Glomerular visceral epithelial cell (primary cell): ENCODE data around the gene ANKRD61.
A peak's percentile ranks its signal among the peaks of the same experiment; 100 is the strongest.
"Not testable (repeated sequence)": the region's sequence is repeated elsewhere in the genome, so short reads cannot be mapped to it uniquely, and the experiment has no call there.

Source experiments
- DNase-seq: peaks from one replicate; pipeline ENCODE4 v3.0.0-alpha.2; 2016; ENCODE audit errors: extremely low spot score

ANKRD61 gene

DNA sequence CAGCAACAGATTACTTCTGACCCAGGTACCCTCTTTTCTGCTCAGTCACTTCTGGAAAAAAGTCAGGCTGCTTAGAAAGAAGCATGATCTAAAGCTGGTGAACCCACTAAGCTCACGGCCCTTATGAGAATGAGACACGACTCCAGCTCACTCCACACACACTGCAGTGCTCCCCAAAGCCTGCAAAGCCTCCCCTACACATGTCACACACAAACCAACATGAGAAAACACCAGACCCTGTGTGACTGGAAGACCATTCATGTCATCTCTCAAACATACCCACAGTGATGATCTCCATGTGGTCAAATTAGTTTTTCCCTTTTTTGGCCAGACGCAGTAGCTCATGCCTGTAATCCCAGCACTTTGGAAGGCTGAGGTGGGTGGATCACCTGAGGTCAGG is 391 bp downstream of the ANKRD61 start:
- DNase-seq: no peak

DNA sequence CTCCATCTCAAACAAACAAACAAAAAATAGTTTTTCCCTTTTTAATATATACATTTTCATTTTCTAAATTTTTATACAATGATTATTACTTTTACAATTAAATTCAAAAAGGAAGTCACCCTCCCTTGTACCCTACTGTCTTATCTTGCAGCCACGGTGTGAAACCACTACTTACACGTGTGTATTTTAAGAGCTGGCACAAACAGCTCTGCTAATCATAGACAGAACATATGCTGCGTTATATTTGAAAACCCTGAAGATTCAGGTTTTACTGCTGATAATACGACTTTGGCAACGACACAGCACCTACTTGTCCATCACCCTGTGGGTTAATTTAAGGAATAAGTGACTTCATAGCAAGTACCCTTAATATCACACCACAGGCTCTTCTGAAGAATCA is 991 bp downstream of the ANKRD61 start:
- no peak for DNase-seq

DNA sequence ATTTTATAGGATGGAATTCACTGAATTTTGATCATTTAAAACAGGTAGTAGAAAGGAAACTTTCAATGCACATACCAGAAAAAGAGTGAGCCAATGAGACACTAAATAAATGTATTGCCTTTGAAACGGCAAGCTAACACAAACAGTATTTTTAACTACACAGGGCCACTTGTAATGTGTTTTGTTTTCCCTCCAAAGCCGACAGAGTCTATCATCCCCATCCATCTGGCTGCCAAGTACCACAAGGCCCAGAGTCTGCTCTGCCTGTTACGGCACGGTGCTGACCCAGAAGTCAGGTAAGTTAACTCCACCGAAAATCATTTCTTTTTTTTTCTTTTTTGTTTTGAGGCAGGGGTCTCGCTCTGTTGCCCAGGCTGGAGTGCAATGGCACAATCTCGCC is 1.5 kb downstream of the ANKRD61 start:
- DNase-seq: no peak

DNA sequence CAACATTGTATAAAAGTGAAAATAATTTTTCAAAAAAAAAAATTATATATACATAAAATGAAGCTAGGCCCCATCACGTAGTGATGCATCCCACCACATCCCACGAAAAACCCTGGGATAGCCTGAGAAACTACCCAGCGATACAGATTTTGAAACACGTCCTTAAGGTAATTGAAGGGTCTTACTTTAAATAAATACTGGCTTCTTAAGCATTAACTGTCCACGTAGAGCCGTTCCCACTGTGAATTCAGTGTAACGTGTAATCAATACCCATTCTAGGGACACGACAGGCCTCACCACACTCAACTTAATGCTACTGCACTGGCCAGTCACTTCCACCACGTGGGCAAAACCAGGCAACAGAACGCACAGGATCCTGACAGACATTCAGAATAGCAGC is 4.0 kb downstream of the ANKRD61 start:
- DNase-seq: no peak

DNA sequence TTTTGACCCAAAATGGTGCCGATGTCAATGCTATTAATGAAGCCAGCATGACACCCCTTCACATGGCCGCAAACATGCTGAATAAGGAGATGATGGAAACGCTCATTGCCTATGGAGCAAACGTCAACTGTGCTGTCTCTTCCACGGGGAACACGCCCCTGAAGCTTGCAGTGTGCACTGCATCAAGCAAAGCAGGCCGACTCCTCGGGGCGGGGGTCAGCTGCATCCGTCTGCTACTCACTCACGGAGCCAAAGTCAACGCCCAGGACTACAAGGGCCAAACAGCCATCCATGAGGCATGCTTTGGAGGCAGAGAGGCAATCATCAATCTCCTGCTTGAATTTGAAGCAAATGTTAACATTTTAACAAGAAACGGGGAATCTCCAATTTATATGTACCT is 4.5 kb downstream of the ANKRD61 start:
- DNase-seq: no peak

DNA sequence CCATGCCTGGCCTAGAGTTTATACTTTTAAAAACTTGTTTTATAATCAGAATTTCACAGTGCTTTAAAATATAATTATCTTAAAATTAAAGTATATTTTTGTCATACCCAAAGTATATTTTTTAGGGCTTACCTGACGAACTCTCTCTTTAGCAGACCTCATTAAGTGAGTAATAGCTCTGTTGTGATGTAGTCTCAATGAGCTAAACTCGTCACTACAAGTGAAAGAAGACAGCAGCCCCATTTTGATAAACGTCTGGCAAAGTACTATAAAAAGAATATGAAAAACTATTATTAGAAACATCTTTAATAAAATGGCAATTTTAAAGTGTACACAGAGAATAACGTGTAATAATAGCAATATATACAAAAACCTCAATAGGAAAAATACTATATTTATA is 18.6 kb downstream of the ANKRD61 start:
- DNase-seq: no peak

DNA sequence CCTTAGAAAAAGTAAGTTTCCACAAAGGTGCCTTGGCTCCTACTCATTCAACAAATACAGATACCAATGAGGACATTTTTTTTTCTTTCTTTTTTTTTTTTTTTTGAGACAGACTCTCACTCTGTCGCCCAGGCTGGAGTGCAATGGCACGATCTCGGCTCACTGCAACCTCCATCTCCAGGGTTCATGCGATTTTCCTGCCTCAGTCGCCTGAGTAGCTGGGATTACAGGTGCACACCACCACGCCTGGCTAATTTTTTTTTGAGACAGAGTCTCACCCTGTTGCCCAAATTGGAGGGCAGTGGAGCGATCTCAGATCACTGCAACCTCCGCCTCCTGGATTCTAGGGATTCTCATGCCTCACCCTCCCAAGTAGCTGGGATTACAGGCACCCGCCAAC is 20.0 kb downstream of the ANKRD61 start:
- DNase-seq: not testable (repeated sequence)

DNA sequence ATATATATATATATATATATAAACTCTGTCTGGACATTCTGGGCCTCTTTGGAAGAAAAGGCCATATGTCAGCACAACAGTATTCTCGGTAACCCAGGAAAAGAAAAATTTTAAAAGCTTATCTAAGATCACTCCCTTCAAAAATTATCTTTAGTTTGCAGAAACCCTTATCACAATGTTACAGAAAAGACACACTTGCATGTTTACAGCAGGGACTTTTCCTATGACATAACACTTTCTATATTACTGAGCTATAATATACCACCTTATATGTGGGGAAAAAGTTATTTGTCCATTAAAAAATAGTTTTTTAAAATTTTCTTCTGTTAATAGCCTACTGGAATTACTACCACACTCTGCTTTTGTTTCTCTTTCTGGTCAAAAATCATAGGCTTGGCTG is 25.4 kb downstream of the ANKRD61 start:
- DNase-seq: no peak

DNA sequence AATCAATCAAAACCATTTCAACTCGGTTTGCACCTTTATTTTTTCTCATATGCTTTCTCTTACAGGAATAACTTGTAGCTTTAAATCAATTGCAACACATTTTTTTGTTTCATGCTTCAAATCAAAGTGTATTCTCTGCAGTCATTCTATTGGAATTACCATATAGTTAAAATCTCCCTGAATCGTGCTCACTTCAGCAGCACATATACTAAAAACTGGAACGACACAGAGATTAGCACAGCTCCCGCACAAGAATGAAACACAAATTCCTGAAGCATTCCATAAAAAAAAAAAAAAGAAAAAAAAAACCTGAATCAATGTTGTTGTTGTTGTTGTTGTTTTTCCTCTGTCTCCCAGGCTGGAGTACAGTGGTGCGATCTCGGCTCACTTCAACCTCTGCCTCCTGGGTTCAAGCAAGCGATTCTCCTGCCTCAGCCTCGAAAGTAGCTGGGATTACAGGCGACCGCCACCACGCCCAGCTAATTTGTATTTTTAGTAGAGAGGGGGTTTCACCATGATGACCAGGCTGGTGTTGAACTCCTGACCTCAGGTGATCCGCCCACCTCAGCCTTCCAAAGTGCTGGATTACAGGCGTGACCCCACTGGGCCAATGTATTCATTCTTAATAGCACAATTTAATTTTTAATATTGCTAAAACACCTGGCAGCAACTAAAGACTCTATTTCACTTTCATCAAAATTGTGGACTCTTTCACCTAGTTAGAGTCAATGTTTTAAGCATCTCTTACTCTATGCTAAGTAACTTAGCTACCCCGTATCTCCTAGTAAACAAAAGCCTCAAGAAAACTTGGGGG is 26.3 kb downstream of the ANKRD61 start:
- peak; percentile 7 for DNase-seq

DNA sequence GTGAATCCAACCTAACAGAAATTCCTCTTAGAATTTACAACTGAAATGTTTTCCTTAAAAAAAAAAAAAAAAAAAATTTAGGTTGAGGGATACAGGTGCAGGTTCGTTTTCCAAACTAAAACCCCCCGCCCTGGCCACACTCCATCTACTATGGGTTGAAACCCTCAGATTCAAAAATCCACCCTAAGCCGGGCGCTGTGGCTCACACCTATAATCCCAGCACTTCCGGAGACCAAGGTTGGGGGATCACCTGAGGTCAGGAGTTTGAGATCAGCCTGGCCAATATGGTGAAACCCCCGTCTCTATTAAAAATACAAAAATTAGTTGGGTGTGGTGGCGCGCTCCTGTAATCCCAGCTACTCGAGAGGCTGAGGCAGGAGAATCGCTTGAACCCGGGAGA is 28.8 kb downstream of the ANKRD61 start:
- not testable (repeated sequence) for DNase-seq

DNA sequence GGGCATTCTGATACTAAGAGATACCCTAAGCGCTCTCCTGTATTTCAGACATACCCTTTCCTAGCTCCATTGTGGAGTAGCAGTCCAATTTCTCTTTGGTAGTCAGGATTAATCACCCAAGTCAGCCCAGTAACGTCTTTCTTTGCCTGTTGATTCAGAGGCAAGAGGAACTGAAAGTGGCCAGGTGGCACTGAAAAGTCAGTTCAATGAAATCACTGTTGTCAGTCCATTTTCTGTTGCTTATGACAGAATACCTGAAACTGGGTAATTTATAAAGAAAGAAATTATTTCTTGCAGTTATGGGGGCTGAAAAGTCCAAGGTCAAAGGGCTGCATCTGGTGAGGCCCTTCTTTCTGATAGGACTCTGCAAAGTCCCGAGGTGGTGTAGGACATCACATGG is 40.2 kb downstream of the ANKRD61 start:
- DNase-seq: no peak

DNA sequence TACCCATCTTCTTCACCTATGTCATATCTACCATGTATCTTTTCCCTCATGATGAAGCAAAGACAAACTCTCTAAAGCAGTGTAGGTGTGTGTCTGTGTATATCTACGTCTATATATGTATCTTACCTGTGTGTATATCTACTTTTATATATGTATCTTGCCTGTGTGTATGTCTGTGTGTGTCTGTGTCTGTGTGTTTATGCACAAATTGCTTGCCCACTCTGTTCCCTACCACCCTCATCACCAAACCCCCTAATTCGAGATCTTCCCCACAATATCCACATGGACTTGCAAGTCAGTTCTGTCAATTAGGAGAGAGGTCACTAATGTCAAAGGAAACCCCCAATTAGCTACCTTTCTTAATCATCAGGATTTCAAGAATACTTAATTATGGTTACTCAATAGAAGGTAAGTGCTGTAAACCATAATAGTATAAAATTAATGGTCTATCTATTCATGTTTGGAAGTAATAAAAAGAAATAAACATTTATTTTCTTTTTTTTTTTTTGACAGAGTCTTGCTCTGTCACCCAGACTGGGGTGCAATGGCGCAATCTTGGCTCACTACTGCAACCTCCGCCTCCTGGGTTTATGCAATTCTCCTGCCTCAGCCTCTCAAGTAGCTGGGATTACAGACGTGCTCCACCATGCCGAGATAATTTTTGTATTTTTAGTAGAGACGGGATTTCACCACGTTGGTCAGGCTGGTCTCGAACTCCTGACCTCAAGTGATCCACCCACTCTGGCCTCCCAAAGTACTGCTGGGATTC is 43.6 kb downstream of the ANKRD61 start:
- DNase-seq: no peak

DNA sequence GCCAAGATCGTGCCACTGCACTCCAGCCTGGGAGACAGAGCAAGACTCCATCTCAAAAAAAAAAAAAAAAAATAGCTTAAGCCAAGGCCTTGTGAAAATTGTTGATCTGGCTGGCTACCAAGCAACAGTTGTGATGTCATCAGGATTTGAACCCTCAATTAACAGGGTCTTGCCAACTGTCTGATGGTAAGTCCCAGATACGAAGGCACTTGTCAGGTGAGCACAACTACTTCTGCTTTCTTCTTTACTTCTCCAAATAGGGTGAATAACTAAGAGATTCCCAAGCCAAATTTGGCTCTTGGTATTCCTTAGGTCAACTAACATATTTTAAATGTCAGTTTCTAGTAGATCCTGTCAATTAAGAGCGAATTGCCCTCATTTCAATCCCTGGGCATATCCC is 47.4 kb downstream of the ANKRD61 start:
- no peak for DNase-seq

DNA sequence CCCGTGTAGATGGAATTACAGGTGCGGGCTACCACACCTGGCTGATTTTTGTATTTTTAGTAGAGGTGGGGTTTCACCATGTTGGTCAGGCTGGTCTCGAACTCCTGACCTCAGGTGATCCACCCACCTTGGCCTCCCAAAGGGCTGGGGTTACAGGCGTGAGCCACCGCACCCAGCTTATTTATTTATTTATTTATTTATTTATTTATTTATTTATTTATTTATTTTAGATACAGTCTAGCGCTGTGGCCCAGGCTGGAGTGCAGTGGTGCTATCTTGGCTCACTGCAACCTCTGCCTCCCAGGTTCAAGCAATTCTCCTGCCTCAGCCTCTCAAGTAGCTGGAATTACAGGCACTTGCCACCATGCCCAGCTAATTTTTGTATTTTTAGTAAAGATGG is 51.9 kb downstream of the ANKRD61 start:
- DNase-seq: not testable (repeated sequence)
